Fibroblast of lung (primary cell): Measurements from ENCODE around the gene KIAA0319L. TPM values are rescaled to one million over a fixed set of nuclear protein-coding genes. Genes with fewer than 3 reads are reported as not detected.

Source experiments
- DNase-seq, 2 donors: peaks; one replicate each; pipeline versions ENCODE4 v3.0.0 to v3.0.0-alpha.2; 2010; ENCODE audit warnings: low read depth in 2 of 2
- H2AFZ ChIP-seq: 2 replicates; pipeline ENCODE4 v1.5.1; 2012; ENCODE audit warnings: low read length, control low read depth, inconsistent platforms
- H3K27ac ChIP-seq: 2 replicates; pipeline ENCODE4 v1.5.1; 2011; ENCODE audit warnings: low read length, control low read depth; ENCODE audit not compliant: insufficient read depth
- H3K27me3 ChIP-seq: 2 replicates; pipeline ENCODE4 v1.5.1; 2011; ENCODE audit warnings: mild to moderate bottlenecking, low read length; ENCODE audit not compliant: control insufficient read depth, insufficient read depth
- H3K36me3 ChIP-seq: 2 replicates; pipeline ENCODE4 v1.5.1; 2011; ENCODE audit warnings: low read length; ENCODE audit not compliant: control insufficient read depth, insufficient read depth
- H3K4me1 ChIP-seq: 2 replicates; pipeline ENCODE4 v1.5.1; 2011; ENCODE audit warnings: low read length; ENCODE audit not compliant: control insufficient read depth, insufficient read depth; ENCODE audit errors: extremely low read depth
- H3K4me2 ChIP-seq: 2 replicates; pipeline ENCODE4 v1.5.1; 2011; ENCODE audit warnings: low read length, control low read depth; ENCODE audit not compliant: insufficient read depth; ENCODE audit errors: extremely low read depth
- H3K4me3 ChIP-seq, 4 experiments: fragments of 200-600 bp in 1 of 4; sonication (generic) in 1 of 4; replicated peaks in 1 of 4; 2 replicates each; pipeline ENCODE4 v1.5.1; 2011 to 2016; ENCODE audit warnings: low read length in 4 of 4, low read depth in 3 of 4, mild to moderate bottlenecking in 3 of 4, control low read depth in 2 of 4, inconsistent platforms in 1 of 4, mixed read lengths in 1 of 4; ENCODE audit not compliant: insufficient read depth in 1 of 4; ENCODE audit errors: control extremely low read depth in 1 of 4
- H3K79me2 ChIP-seq: 2 replicates; pipeline ENCODE4 v1.5.1; 2012; ENCODE audit warnings: mild to moderate bottlenecking, low read length, inconsistent platforms; ENCODE audit not compliant: control insufficient read depth, insufficient read depth
- H3K9ac ChIP-seq: 2 replicates; pipeline ENCODE4 v1.5.1; 2011; ENCODE audit warnings: mild to moderate bottlenecking, low read length, control low read depth; ENCODE audit not compliant: insufficient read depth
- H3K9me3 ChIP-seq: 2 replicates; pipeline ENCODE4 v1.5.1; 2012; ENCODE audit warnings: low read depth, low read length; ENCODE audit not compliant: control insufficient read depth, insufficient read depth
- H4K20me1 ChIP-seq: 2 replicates; pipeline ENCODE4 v1.5.1; 2011; ENCODE audit warnings: low read length; ENCODE audit not compliant: control insufficient read depth, insufficient read depth; ENCODE audit errors: extremely low read depth
- EZH2 ChIP-seq: IDR thresholded peaks from 2 replicates; pipeline ENCODE4 v1.5.1; 2012; ENCODE audit warnings: low read length, control low read depth, mild to moderate bottlenecking; ENCODE audit errors: missing control alignments
- polyA plus RNA-seq, 2 donors: library from polyadenylated mRNA; depleted of rRNA in 1 of 2; stranded (reverse) in 1 of 2; unstranded in 1 of 2; fragments of >200 nt; gene quantifications; 2 replicates each; pipeline ENCODE4 v1.2.1, GENCODE V29; 2011 to 2012; ENCODE audit warnings: missing spikeins in 1 of 2
- total RNA-seq: library from RNA; depleted of rRNA; stranded (reverse); fragments of >200 nt; gene quantifications from 2 replicates; pipeline ENCODE4 v1.2.1, GENCODE V29; 2014
- TF ChIP-seq, protein P1 (sequence below), 2 donors: IDR thresholded peaks in 1 of 2; conservative IDR thresholded peaks in 1 of 2; 1 replicate in 1 of 2; 2 replicates in 1 of 2; pipeline ENCODE4 v1.5.1; 2011 to 2012; ENCODE audit warnings: low read length in 2 of 2, control low read depth in 1 of 2, inconsistent platforms in 1 of 2, low read depth in 1 of 2, mild to moderate bottlenecking in 1 of 2

KIAA0319L gene
- total and polyA plus RNA-seq, 2 donors (not counting 1 experiment from before 2014, with no cell fraction given), result 65.4 to 66.1 TPM

- Histone ChIP-seq H3K9ac (no peak overlapping the region), H3K27me3 (no peaks in the 10 kb centered on the region), H3K4me1 (no peaks in the 10 kb centered on the region), H3K9me3 (no peaks in the 10 kb centered on the region), H3K4me2 (no peak overlapping the region), H3K79me2 (no peaks in the 10 kb centered on the region), H3K27ac (no peak overlapping the region), H4K20me1 (no peaks in the 10 kb centered on the region), H2AFZ (no peak overlapping the region), H3K4me3 (no peak overlapping the region), H3K36me3 (no peaks in the 10 kb centered on the region)
- no peak for DNase-seq
- no peak for TF ChIP-seq EZH2
- TF ChIP-seq, protein P1, sequence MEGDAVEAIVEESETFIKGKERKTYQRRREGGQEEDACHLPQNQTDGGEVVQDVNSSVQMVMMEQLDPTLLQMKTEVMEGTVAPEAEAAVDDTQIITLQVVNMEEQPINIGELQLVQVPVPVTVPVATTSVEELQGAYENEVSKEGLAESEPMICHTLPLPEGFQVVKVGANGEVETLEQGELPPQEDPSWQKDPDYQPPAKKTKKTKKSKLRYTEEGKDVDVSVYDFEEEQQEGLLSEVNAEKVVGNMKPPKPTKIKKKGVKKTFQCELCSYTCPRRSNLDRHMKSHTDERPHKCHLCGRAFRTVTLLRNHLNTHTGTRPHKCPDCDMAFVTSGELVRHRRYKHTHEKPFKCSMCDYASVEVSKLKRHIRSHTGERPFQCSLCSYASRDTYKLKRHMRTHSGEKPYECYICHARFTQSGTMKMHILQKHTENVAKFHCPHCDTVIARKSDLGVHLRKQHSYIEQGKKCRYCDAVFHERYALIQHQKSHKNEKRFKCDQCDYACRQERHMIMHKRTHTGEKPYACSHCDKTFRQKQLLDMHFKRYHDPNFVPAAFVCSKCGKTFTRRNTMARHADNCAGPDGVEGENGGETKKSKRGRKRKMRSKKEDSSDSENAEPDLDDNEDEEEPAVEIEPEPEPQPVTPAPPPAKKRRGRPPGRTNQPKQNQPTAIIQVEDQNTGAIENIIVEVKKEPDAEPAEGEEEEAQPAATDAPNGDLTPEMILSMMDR (conservative IDR thresholded peaks at IDR 0.05 in 1 of 2, IDR thresholded peaks at IDR 0.05 in 1 of 2; ENCODE audit: low read depth in 1 of 2, low read length in 2 of 2), result no peak
Observed at GRCh38 chr1:35531368-35531767, 25.8 kb downstream of the KIAA0319L start.

- Histone ChIP-seq H3K27ac (no peak overlapping the region), H3K9ac (no peak overlapping the region), H4K20me1 (no peaks in the 10 kb centered on the region), H3K27me3 (no peaks in the 10 kb centered on the region), H3K4me1 (no peaks in the 10 kb centered on the region), H3K79me2 (no peaks in the 10 kb centered on the region), H3K36me3 (no peaks in the 10 kb centered on the region), H3K9me3 (no peaks in the 10 kb centered on the region), H3K4me3 (no peak overlapping the region), H2AFZ (no peak overlapping the region), H3K4me2 (no peak overlapping the region)
- TF ChIP-seq, protein P1 (conservative IDR thresholded peaks at IDR 0.05 in 1 of 2, IDR thresholded peaks at IDR 0.05 in 1 of 2; ENCODE audit: low read depth in 1 of 2, low read length in 2 of 2), result no peak
- TF ChIP-seq EZH2, result no peak
- DNase-seq, result no peak
Observed at GRCh38 chr1:35530946-35531345, 26.3 kb downstream of the KIAA0319L start.

- no peak overlapping the region for H3K4me2 ChIP-seq
- no peaks in the 10 kb centered on the region for H3K4me1 ChIP-seq
- no peak for TF ChIP-seq EZH2
- TF ChIP-seq, protein P1 (conservative IDR thresholded peaks at IDR 0.05 in 1 of 2, IDR thresholded peaks at IDR 0.05 in 1 of 2; ENCODE audit: low read depth in 1 of 2, low read length in 2 of 2), result no peak
- no peak overlapping the region for H3K4me3 ChIP-seq
- no peaks in the 10 kb centered on the region for H3K79me2 ChIP-seq
- H3K9me3 ChIP-seq, result no peaks in the 10 kb centered on the region
- DNase-seq, result no peak
- no peak overlapping the region for H2AFZ ChIP-seq
- H3K27ac ChIP-seq, result no peak overlapping the region
- no peaks in the 10 kb centered on the region for H3K27me3 ChIP-seq
- no peaks in the 10 kb centered on the region for H4K20me1 ChIP-seq
- no peaks in the 10 kb centered on the region for H3K36me3 ChIP-seq
- H3K9ac ChIP-seq, result no peak overlapping the region
Observed at GRCh38 chr1:35530168-35530567, 27.0 kb downstream of the KIAA0319L start.
